RCC 7860 (cell line): Measurements from ENCODE around the gene OXSM.

Experiments
- DNase-seq: peaks from one replicate; pipeline ENCODE4 v3.0.0-alpha.2; 2015; ENCODE audit warnings: low spot score
- FAIRE-seq: peaks from 2 replicates; lab custom pipeline; 2012; peaks lifted over from hg19 to GRCh38; lab: Jason Lieb, UNC

Gene OXSM

GRCh38 chr3:25789596-25790556 is at the start of gene OXSM:
Gene OXSM (plus strand): TSS chr3:25790090. CDS start chr3:25791021, 931 bp downstream.
- FAIRE-seq (peak; percentile 40), DNase-seq (peak; percentile 76)

GRCh38 chr3:25744470-25744869 is 45.4 kb upstream of the OXSM start:
- FAIRE-seq = no peak
- DNase-seq = no peak

DNA sequence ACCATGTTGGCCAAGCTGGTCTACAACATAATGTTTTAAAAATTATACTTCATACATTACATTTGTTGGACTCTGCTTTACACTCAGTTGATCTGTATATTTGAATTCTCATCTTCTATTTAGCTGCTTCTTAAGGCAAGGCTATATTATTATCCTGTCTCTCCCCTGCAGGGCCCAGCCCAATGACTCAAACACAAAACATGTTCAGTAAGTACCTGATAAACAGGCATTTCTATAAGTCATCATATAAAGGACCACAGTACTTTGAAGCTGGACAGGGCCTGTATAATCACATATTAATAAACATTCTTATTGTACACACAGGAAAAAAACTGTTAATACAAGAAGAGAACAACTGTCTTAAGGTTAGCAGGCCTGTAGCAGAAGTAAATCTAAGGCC is 42.9 kb upstream of the OXSM start:
- DNase-seq (no peak), FAIRE-seq (no peak)

GRCh38 chr3:25748189-25748588 is 41.7 kb upstream of the OXSM start:
- no peak for FAIRE-seq
- no peak for DNase-seq

GRCh38 chr3:25749031-25749581 is 40.8 kb upstream of the OXSM start:
- FAIRE-seq (no peak), DNase-seq (no peak)

DNA sequence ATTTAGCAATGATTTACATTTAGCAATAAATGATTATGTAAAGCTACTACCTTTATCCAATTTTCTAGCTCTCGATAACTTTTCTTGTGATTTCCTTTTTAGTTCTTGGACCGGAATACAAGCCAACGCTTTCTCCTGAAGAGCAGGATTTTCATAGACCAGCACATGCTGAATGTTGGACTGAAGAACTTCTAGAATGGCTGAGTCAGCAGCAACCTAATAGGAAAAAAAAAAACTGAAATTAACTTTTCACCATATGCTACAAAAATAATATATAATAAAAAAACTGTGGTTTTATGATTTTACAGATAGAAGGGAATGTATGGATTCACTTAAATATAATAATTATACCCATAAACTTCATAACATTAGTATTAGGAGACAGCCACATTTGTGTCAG is 38.8 kb upstream of the OXSM start:
- no peak for DNase-seq
- no peak for FAIRE-seq

- DNase-seq = no peak
- no peak for FAIRE-seq
Observed at GRCh38 chr3:25751725-25752124, 38.2 kb upstream of the OXSM start.

DNA sequence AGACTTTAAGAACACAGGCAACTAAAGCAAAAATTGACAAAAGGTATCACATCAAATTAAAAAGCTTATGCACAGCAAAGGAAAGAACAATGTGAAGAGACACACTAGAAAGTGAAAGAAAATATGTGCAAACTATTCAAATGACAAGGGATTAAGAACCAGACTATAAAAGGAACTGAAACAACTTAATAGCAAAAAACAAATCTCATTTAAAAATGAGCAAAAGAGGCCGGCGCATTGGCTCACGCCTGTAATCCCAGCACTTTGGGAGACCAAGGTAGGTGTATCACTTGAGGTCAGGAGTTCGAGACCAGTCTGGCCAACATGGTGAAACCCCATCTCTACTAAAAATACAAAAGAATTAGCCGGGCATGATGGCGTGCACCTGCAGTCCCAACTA is 21.0 kb upstream of the OXSM start:
- no peak for FAIRE-seq
- DNase-seq = no peak

GRCh38 chr3:25775936-25776335 is 14.0 kb upstream of the OXSM start:
- FAIRE-seq (no peak), DNase-seq (no peak)

- DNase-seq (no peak), FAIRE-seq (no peak)
Observed at GRCh38 chr3:25780618-25781017, 9.3 kb upstream of the OXSM start.

DNA sequence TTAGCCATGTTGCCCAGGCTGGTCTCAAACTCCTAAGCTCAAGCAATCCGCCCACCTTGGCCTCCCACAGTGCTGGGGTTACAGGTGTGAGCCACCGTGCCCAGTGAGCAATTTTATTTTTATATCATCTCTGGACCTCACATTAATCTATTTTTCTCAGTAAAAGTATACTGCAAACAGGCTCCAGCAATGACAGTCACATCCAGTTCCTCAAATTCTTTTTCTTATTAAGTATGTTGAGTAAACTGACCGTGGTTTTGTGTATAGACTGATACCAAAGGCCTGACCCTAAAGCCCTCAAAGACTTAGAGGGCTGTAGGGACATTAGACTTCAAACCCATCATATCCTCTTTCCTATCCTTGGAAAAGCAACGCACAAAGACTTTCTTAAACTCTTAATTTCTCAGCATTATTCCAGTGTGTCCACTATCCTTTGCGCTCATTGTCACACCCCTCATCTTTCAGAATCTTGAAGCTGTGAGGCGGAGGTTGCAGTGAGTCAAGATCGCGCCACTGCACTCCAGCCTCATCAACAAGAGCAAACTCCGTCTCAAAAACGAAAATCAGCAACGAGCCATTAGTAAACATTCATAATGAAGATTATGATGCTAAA is 8.6 kb upstream of the OXSM start:
- DNase-seq = no peak
- no peak for FAIRE-seq

DNA sequence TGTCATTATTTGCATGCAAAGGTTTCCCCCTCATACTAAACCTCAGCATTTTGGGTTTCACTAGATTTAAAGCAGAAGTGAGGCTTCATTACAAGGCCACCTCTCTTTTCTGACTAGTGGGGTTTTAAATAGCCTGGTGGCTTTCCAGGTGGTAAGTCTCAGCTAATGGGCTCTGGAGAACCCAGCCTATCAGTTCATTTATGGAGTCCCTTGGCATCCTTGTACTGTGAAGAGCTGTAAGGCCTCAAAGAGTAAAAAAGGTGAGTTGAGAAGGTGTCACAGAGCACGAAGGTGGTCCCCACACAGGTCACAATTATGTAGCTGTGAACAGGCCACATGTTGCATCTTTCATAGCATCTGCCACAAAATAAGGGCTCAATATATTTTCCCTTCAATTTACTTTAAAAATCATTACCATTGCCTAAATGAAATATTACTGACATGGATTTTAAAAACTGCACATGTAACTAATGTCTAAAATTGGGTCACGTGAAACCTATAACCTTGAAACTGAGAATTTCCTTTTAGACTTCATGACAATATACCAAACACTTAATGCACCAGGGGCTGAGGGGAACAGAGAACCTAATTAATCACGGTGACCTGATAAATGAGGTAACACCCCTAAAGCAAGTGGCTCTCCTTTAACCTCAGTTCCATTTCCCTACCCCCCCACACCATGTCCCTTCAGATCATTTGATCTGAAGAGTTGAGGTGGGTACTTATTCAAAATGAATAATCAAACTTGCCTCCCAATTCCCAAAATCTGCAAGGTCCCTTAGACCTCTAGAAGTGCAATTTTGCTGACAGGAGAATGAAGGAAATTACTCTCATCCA is 7.9 kb upstream of the OXSM start:
- no peak for FAIRE-seq
- DNase-seq = no peak

GRCh38 chr3:25782636-25782937 is 7.3 kb upstream of the OXSM start:
- DNase-seq (no peak), FAIRE-seq (no peak)

- peak; percentile 54 for DNase-seq
Observed at GRCh38 chr3:25782938-25783660, 6.8 kb upstream of the OXSM start, which contains the start of gene NGLY1. Gene NGLY1 (minus strand): TSS chr3:25783443. CDS start chr3:25783390, 53 bp downstream.

GRCh38 chr3:25783661-25784512 is 6.0 kb upstream of the OXSM start:
- no peak for DNase-seq
- no peak for FAIRE-seq

More at GRCh38 chr3:25782938-25783660, 6.8 kb upstream of the OXSM start, which contains the start of gene NGLY1:
- FAIRE-seq = no peak

DNA sequence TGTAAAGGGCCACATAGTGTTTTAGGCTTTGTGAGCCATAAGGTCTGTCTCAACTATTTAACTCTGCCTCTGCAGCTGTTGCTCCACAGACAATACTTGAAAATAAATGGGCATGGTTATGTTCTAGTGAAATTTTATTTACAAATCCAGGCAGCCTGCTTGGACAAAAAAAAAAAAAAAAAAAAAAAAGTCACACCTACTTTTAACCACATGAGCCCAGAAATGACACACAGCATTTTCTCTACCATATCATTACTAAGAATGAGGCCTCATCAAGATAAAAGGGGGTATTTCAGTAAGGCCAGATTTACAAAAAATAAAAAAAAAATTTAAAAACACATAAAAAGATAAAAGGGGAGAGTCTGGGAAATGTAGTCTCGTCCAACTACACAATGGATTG is 4.9 kb upstream of the OXSM start:
- FAIRE-seq = no peak

DNA sequence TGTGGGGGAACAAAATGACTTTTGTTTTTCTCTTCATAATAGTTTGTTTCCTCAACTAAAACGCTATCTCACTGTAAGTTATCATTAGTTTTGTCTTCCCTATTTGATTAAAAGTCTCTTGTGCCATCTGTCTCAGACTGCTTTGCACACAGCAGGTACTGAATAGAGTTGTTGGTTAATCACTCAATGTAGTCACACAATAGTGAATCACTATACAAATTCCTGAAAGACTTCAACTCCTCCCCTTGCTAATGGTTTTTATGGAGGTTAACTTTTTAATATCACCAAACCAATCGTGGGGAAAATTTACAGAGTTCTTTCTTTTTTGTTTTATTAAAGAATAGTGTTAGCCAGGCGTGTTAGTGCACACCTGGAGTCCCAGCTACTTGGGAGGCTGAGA is 4.1 kb upstream of the OXSM start:
- DNase-seq (no peak), FAIRE-seq (no peak)

More for the DNA sequence above, 4.9 kb upstream of the OXSM start:
- DNase-seq = no peak

GRCh38 chr3:25787689-25788088 is 2.2 kb upstream of the OXSM start:
- DNase-seq (no peak), FAIRE-seq (no peak)

DNA sequence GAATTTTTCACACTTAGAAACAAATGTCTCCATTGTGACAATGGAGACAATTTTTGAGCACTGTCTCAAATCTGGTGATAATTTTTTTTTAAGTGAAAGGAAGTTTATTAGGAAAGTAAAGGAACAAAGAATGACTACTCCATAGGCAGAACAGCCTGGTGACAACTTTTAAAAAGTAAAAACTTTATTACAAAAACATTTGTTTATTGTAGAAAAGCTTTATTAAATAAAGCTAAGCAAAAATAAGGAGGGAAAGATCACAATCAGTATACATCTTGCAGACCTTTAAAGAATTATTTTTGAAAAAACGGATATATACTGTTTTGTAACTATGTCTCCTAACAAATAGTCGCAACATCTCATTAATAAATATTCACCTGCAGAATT is 688 bp upstream of the OXSM start:
- no peak for FAIRE-seq
- DNase-seq = no peak
